Endodermal cell (in vitro differentiated cells): ENCODE results near the gene VENTX. TPM values are rescaled to one million over a fixed set of nuclear protein-coding genes. Genes with fewer than 3 reads are reported as not detected.
A peak's percentile ranks its signal among the peaks of the same experiment; 100 is the strongest.

Experiments
- DNase-seq: peaks from one replicate; pipeline ENCODE4 v3.0.0-alpha.2; 2017
- H3K27ac ChIP-seq: 2 replicates; pipeline ENCODE4 v1.5.1; 2013; ENCODE audit warnings: mild to moderate bottlenecking, low read depth, low read length, moderate library complexity
- H3K27me3 ChIP-seq: 2 replicates; pipeline ENCODE4 v1.6.1; 2013; ENCODE audit warnings: mild to moderate bottlenecking, low read length, moderate library complexity; ENCODE audit not compliant: insufficient read depth, control insufficient read depth, poor library complexity, severe bottlenecking
- H3K36me3 ChIP-seq: 2 replicates; pipeline ENCODE4 v1.7.0; 2013; ENCODE audit warnings: mild to moderate bottlenecking, low read length, moderate library complexity; ENCODE audit not compliant: control insufficient read depth, insufficient read depth
- H3K4me1 ChIP-seq: one replicate; pipeline ENCODE4 v1.7.0; 2013; ENCODE audit warnings: low read length; ENCODE audit not compliant: control insufficient read depth, insufficient read depth
- H3K4me3 ChIP-seq: 2 replicates; pipeline ENCODE4 v1.5.1; 2013; ENCODE audit warnings: mild to moderate bottlenecking, low read length, moderate library complexity
- H3K9ac ChIP-seq: 2 replicates; pipeline ENCODE4 v1.6.1; 2013; ENCODE audit warnings: mild to moderate bottlenecking, low read length, moderate library complexity; ENCODE audit not compliant: poor library complexity, severe bottlenecking; ENCODE audit errors: extremely low read depth
- H3K9me3 ChIP-seq: 2 replicates; pipeline ENCODE4 v1.6.1; 2013; ENCODE audit warnings: mild to moderate bottlenecking, low read length, moderate library complexity; ENCODE audit not compliant: control insufficient read depth
- H3K27ac Mint-ChIP-seq: 2 replicates; pipeline ENCODE4 v1.8.0; 2020; ENCODE audit warnings: mixed read lengths
- H3K27me3 Mint-ChIP-seq: 2 replicates; pipeline ENCODE4 v1.8.0; 2021; ENCODE audit warnings: mild to moderate bottlenecking, mixed read lengths; ENCODE audit not compliant: insufficient read depth
- H3K36me3 Mint-ChIP-seq: 2 replicates; pipeline ENCODE4 v1.8.0; 2020; ENCODE audit warnings: low read depth, mixed read lengths
- H3K4me1 Mint-ChIP-seq: 2 replicates; pipeline ENCODE4 v1.8.0; 2020; ENCODE audit warnings: mixed read lengths
- H3K4me3 Mint-ChIP-seq: 2 replicates; pipeline ENCODE4 v1.8.0; 2020; ENCODE audit warnings: mild to moderate bottlenecking, moderate library complexity, mixed read lengths
- H3K9me3 Mint-ChIP-seq: 2 replicates; pipeline ENCODE4 v1.8.0; 2020; ENCODE audit warnings: mild to moderate bottlenecking, mixed read lengths
- WGBS, 2 experiments: methylation state at CpG; one replicate each; pipeline versions ENCODE4 v1.1.5 to v1.1.7; 2013; ENCODE audit warnings: missing lambda C conversion rate in 2 of 2, mixed read lengths in 1 of 2; ENCODE audit not compliant: insufficient coverage in 1 of 2, insufficient read length in 1 of 2; 5-methylcytosine and 5-hydroxymethylcytosine counted together
- total RNA-seq, 2 donors: library from RNA; stranded (reverse); fragmentation: NEBNext Ultra II Directional in 1 of 2; extraction: Animal tissue kit (Norgen Biotek cat#: 25700) in 1 of 2; gene quantifications; 2 replicates in 1 of 2; 3 replicates in 1 of 2; pipeline ENCODE4 v1.2.1, GENCODE V29; 2021
- TF ChIP-seq, protein P1 (sequence below): fragments of 200-600 bp; sonication (generic); conservative IDR thresholded peaks from 2 replicates; pipeline ENCODE4 v1.5.0; 2021; ENCODE audit warnings: antibody characterized with exemption, mild to moderate bottlenecking

The VENTX gene
- total RNA-seq, 2 donors from 2014 or later, result 5.5 to 14.2 TPM

DNA sequence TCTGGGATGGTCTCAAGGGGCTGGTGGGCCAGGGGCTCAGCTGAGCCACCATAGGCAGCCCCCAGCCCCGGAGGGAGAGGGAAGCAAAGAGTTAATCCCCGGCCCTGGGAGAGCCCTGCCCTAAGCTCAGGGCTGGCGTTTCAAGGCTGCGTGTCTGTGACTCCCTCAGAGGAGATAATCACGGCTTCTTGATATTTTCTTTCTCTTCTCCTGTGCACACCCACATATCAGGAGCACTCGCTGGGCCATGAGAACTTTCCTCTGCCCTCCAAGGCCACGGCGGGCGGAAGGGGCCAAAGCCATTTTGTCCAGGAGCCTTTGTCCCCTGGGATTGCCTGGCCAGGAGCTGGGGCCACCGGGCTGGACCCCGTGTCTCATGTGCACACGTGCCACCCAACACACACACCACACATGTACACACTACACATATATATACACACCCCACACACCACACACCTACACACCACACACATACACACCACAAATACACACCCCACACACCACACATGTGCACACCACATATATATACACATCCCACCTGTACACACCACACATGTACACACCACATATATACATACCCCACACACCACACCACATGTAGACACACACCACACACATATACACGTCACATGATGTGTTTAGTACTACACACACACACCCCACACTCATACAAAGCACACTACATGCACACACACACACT lies 16.9 kb downstream of the VENTX start:
- Mint-ChIP-seq H3K27me3 (peaks cover 5% of the 10 kb centered on the region), H3K4me3 (no peak overlapping the region), H3K36me3 (no peaks in the 10 kb centered on the region), H3K9me3 (no peaks in the 10 kb centered on the region), H3K4me1 (peaks cover 7% of the 10 kb centered on the region), H3K27ac (no peak overlapping the region)
- 84 to 87% methylated on average over 5 to 13 of the region's 13 CpGs for WGBS, 2 experiments
- no peak overlapping the region for H3K27ac ChIP-seq
- H3K4me1 ChIP-seq, result no peaks in the 10 kb centered on the region
- no peaks in the 10 kb centered on the region for H3K36me3 ChIP-seq
- no peak for DNase-seq
- no peak overlapping the region for H3K4me3 ChIP-seq
- TF ChIP-seq, protein P1, sequence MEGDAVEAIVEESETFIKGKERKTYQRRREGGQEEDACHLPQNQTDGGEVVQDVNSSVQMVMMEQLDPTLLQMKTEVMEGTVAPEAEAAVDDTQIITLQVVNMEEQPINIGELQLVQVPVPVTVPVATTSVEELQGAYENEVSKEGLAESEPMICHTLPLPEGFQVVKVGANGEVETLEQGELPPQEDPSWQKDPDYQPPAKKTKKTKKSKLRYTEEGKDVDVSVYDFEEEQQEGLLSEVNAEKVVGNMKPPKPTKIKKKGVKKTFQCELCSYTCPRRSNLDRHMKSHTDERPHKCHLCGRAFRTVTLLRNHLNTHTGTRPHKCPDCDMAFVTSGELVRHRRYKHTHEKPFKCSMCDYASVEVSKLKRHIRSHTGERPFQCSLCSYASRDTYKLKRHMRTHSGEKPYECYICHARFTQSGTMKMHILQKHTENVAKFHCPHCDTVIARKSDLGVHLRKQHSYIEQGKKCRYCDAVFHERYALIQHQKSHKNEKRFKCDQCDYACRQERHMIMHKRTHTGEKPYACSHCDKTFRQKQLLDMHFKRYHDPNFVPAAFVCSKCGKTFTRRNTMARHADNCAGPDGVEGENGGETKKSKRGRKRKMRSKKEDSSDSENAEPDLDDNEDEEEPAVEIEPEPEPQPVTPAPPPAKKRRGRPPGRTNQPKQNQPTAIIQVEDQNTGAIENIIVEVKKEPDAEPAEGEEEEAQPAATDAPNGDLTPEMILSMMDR, result no peak
- H3K9ac ChIP-seq, result no peak overlapping the region
- H3K27me3 ChIP-seq, result no peaks in the 10 kb centered on the region
- H3K9me3 ChIP-seq, result no peaks in the 10 kb centered on the region

DNA sequence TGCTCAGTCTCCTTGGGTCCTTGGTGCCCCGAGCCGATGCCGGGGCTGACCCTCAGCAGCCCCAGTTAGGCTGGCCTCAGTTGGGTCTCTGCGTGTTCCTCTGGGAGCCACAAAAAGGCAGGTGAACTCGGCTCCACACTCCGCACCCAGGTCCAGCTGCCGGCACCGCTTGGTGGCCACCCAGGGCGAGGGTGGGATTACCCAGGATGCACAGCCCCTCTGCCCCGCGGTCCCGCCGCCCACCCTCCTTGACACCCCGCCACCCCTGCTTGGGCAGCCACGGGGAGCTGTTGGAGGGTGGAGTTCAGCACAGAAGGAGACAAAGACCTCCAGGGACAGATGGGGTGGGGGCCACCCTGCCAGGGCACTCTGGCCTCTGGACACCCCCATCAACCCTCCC lies 17.7 kb downstream of the VENTX start:
- Histone ChIP-seq H3K4me3 (no peak overlapping the region), H3K4me1 (no peaks in the 10 kb centered on the region), H3K27me3 (no peaks in the 10 kb centered on the region), H3K9me3 (no peaks in the 10 kb centered on the region), H3K9ac (no peak overlapping the region), H3K27ac (no peak overlapping the region), H3K36me3 (no peaks in the 10 kb centered on the region)
- H3K4me1 Mint-ChIP-seq, result peaks cover 7% of the 10 kb centered on the region
- TF ChIP-seq, protein P1, result no peak
- no peak overlapping the region for H3K27ac Mint-ChIP-seq
- H3K36me3 Mint-ChIP-seq, result no peaks in the 10 kb centered on the region
- no peak for DNase-seq
- peaks cover 11% of the 10 kb centered on the region for H3K27me3 Mint-ChIP-seq
- no peaks in the 10 kb centered on the region for H3K9me3 Mint-ChIP-seq
- H3K4me3 Mint-ChIP-seq, result no peak overlapping the region
- 93 to 97% methylated on average over 6 to 15 of the region's 15 CpGs for WGBS, 2 experiments

DNA sequence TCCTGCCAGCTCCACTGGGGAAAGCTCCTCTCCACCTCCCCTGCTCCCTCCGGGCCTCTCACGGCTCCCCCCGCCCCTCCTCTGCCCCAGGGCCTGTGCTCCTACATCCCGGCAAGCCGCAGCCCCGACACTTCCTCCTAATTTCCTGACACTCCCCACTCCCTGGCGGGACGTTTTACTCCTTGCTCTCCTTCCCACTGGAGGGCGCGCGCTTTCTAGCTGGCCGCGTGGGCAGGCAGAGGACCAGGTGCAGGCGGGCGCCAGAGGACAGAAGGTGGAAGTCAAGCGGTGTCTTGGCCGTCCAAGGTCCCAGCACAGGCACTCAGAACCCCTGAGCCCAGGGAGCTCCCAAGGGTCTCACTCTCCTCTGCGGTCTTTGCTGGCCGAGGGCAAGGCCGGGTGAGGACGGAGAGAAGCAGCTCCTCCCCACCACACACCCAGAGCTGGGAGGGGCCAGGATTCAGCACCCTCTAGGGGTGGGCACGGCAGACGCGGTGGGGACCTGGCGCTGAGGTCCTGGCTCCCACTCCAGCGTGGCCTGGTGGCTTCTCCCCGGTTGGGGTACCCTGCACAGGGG lies 19.9 kb downstream of the VENTX start:
- TF ChIP-seq, protein P1, result peak; percentile 44
- Histone ChIP-seq H3K4me3 (no peak overlapping the region), H3K9me3 (no peaks in the 10 kb centered on the region), H3K4me1 (peaks cover 3% of the 10 kb centered on the region), H3K27me3 (peaks cover 5% of the 10 kb centered on the region), H3K27ac (no peak overlapping the region), H3K36me3 (no peaks in the 10 kb centered on the region), H3K9ac (peak overlapping the region; percentile 0)
- peaks cover 22% of the 10 kb centered on the region for H3K27me3 Mint-ChIP-seq
- peak; percentile 84 for DNase-seq
- no peaks in the 10 kb centered on the region for H3K9me3 Mint-ChIP-seq
- H3K4me1 Mint-ChIP-seq, result peaks cover 7% of the 10 kb centered on the region
- WGBS, 2 experiments, result 13 to 18% methylated on average over 17 to 27 of the region's 27 CpGs
- H3K27ac Mint-ChIP-seq, result peak overlapping the region; percentile 48
- no peaks in the 10 kb centered on the region for H3K36me3 Mint-ChIP-seq
- peak overlapping the region; percentile 56 for H3K4me3 Mint-ChIP-seq
